ENCODE results near the gene TMEM185B.
"Not testable (repeated sequence)": the region's sequence is repeated elsewhere in the genome, so short reads cannot be mapped to it uniquely, and the experiment has no call there.

Gene TMEM185B

GRCh38 chr2:120206022-120206581, 17.1 kb downstream of the TMEM185B start:
- peak; percentile 42 for DNase-seq (ENCODE audit: low spot score)

GRCh38 chr2:120204945-120205670, 18.1 kb downstream of the TMEM185B start:
- no peak for DNase-seq (ENCODE audit: low spot score)

DNA sequence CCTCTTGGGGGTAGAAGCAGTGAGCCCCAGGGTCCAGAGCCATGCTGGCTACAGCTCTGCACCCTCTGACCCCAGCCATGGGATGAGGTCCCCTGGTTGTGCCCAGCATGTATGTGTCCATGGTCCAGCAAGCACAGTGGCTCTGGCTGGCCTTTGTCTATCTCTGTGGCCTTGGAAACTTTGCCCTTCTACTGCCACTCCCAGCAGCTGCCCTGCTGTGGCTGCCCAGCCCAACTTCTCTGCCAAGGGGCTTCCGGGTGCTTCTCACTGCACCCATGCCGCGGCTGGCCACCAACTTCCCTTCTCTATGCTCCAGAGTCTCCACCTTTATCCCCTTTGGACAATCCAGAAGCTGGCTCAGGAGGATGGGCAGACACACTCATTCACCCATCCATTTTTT, 18.8 kb downstream of the TMEM185B start:
- no peak for DNase-seq (ENCODE audit: low spot score)

GRCh38 chr2:120204022-120204405, 19.2 kb downstream of the TMEM185B start:
- DNase-seq (ENCODE audit: low spot score): no peak

DNA sequence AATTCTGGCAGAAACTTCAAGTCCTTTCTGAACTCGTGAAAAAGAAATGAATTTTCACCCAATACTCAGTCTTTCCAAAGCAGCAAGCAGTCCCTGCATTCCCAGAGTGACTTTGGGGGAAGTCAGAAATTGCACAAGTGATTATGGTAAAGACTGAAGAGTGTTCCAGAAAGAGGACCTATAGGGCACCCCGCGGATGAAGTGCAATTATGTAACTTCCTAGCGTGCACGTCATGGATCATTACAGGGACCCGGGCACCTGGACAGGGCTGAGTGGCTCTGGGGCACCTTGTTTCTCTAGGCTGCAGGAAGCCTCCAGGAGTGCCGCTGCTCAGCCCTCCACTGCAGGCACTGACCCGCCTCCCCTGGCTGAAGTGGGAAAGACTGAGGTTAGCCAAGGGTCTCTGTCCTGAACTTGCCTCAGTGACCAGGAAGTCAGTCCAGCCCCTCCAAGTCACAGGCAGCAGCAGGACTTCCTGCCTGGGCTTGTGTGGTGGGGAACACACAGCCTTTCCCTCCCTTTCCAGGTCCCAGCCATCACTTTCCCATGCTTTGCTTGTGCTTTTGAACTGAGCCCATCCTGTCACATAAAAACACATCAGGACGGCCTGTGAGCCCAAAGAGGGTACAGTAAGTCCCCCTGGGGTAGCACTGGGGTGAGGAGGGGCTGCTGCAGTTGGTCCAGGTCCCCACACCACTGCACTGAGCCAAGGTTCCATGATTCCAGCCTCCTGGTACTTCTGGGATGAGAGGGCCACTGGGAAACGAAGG, 19.8 kb downstream of the TMEM185B start:
- DNase-seq (ENCODE audit: low spot score): no peak

GRCh38 chr2:120199817-120200459, 23.3 kb downstream of the TMEM185B start:
- DNase-seq (ENCODE audit: low spot score): not testable (repeated sequence)

- no peak for DNase-seq (ENCODE audit: low spot score)
Observed at GRCh38 chr2:120195553-120195952, 27.6 kb downstream of the TMEM185B start.

- no peak for DNase-seq (ENCODE audit: low spot score)
Observed at GRCh38 chr2:120192280-120192679, 30.9 kb downstream of the TMEM185B start.

DNA sequence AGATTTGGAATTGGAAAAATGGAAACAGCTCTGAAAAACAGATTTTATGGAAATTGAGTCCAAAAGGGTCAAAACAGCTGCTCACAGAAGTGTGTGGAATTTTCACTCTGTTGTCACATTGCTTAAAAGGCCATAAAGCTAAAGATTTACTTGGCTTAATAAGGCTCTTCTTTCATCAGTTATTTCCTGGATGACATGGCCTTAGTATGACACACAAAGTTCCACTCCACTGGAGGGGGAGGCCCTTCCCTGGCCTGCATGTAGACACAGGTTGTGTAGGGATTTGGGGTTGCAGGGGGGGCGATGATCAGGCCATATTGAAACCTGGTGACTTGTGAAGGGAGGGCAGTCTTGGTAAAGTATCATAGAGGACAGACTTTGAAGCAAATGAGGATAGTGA, 34.0 kb downstream of the TMEM185B start:
- DNase-seq (ENCODE audit: low spot score): no peak

DNA sequence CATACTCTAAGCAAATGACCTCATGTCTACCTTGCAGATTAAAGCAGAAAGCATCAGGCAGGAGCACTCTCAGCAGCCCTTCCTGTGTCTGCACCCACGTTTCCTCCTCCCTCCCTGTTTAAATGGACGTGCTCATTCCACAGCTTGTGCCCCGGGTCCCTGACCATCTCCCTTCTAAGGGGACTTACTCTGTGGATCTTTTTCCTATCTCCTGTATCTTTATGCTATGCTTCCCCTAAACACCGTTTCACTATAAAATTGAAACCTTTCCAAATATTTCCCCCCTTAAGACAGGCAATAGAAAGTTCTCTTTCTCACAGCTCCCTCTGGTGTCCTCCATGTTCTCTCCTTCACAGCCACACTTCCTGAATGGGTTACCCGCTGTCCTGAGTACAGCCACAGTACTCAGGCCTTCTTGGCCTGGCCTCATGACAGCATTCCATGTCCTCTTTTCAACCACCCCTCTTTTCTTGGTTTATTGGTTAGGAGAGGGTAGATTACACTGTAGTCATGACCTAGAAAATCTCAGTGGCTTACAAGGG, 41.1 kb downstream of the TMEM185B start:
- DNase-seq (ENCODE audit: low spot score): no peak

GRCh38 chr2:120180066-120180465, 43.1 kb downstream of the TMEM185B start:
- DNase-seq (ENCODE audit: low spot score): no peak

DNA sequence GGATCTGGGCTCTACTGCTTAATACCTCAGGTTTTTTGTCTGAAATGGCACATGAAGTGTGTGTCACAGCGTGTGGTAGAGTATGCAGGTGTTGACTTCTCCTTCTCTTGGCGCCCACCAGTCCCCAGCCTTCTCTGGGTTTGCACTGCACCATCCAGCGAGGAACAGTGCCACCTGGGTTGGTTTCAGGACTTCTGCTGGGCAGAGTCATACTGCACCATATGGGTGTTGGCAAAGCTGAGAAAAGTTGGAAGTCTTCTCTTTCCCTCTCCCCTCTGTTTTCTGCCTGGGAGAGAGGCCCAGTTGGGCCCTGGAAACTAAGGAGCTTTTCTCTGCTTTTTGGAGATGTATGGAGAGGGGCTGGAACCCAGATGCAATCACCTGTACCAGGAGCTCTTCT, 43.8 kb downstream of the TMEM185B start:
- no peak for DNase-seq (ENCODE audit: low spot score)

- no peak for DNase-seq (ENCODE audit: low spot score)
Observed at GRCh38 chr2:120177973-120178372, 45.2 kb downstream of the TMEM185B start.

- peak; percentile 75 for DNase-seq (ENCODE audit: low spot score)
Observed at GRCh38 chr2:120177001-120177621, 46.1 kb downstream of the TMEM185B start.

DNA sequence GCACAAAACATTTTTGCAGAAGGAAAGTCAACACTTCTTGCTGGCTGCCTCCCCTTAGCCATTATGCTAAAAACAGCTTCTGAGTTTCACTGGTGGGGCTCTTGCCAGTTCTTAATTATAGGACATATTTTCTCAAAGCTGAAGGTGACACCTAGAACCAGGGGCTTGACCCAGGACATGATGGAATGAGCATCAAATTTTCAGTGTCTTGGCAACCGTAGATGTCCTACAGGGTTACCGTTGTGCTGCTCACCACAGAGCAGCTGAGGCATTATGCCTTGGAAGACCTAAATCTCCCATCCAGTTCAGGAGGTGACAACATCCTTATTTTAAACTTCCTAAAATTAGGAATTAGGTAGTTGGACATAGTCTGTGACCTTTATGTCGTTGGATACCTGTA, 46.7 kb downstream of the TMEM185B start:
- DNase-seq (ENCODE audit: low spot score): no peak

DNA sequence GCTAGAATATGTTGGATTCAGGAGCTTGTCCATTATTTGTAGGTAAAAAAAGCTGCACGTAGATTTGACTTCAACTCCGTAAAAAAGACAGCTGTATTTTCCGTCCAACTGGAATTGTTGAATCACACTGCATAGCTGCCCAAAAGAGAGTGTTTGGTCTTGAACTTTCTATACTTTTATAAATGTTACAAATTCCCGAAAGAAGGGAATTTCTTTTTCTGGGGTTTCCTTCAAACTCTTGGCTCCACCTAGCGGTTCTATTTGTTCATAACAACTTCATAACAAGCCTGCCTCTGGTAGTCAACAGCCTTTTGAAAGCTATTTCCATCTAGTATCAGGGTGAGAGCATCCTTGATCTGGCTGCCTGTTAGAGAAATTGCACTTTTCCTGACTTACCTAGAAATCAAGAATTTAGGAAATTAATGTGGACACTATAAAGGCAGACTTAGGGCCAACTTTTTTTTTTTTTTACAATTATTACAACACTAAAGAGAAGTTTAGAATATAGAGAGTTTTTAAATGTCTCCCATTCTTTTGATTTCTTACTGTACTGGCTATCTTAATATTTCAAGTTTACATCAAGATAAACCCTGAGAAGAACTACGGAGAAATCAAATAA, 48.1 kb downstream of the TMEM185B start:
- peak; percentile 57 for DNase-seq (ENCODE audit: low spot score)

Measured in activated CD4-positive, alpha-beta T cell treated with anti-CD3 and anti-CD28 coated beads, Interleukin-2, Interleukin-4, amounts not matched to agents 100 ng/mL and 50 ng/mL, durations not matched to agents 16 hours and 8 hours (primary cell).